ENCODE results near the gene ZNF845. TPM values are rescaled to one million over a fixed set of nuclear protein-coding genes. Genes with fewer than 3 reads are reported as not detected.

The ZNF845 gene
- total RNA-seq = 1 to 10 TPM; 5.8 to 8.8 TPM
- polyA plus RNA-seq = 1 to 10 TPM; 2.4 to 3.2 TPM
- long read RNA-seq, donor 1, full-length matches to known transcripts = 1 of 1 reads
- long read RNA-seq, donor 1, partial matches to known transcripts = 0 of 1 reads
- long read RNA-seq, donor 1, other reads (novel, unspliced or antisense) = 0 of 1 reads
- long read RNA-seq, donor 2 = 0 reads
- long read RNA-seq, donor 3, full-length matches to known transcripts = 2 of 2 reads
- long read RNA-seq, donor 3, partial matches to known transcripts = 0 of 2 reads
- long read RNA-seq, donor 3, other reads (novel, unspliced or antisense) = 0 of 2 reads
- long read RNA-seq, donor 4 = 0 reads
- long read RNA-seq, donor 5, full-length matches to known transcripts = 1 of 1 reads
- long read RNA-seq, donor 5, partial matches to known transcripts = 0 of 1 reads
- long read RNA-seq, donor 5, other reads (novel, unspliced or antisense) = 0 of 1 reads

- ATAC-seq (ENCODE audit: insufficient read depth, low FRiP score) = peak; percentile 100
- H3K4me1 ChIP-seq (ENCODE audit: control insufficient read depth in 5 of 5, insufficient read depth in 5 of 5, low read length in 5 of 5) = peaks cover 0 to 8% (median 4%) of the 10 kb centered on the region in 5 donors
- DNase-seq = peak; percentile 95 to 96 (median 96)
- no peak for TF ChIP-seq CTCF (IDR thresholded peaks at IDR 0.05; ENCODE audit: control extremely low read depth, extremely low read depth)
- peaks cover 0 to 8% (median 4%) of the 10 kb centered on the region in 4 donors for H3K36me3 ChIP-seq (ENCODE audit: control insufficient read depth in 4 of 4, insufficient read depth in 4 of 4, low read length in 4 of 4)
- peak within 1 kb of the TSS; percentile 70 for H3K4me3 ChIP-seq
- no peaks in the 10 kb centered on the region for H3K27me3 ChIP-seq (ENCODE audit: control insufficient read depth in 3 of 3, insufficient read depth in 3 of 3, low read length in 2 of 3)
- H3K27ac ChIP-seq (ENCODE audit: low read depth in 1 of 2, low read length in 1 of 2) = peak within 1 kb of the TSS; percentile 78 to 85
- WGBS, 2 donors = 0 to 1% methylated on average over 61 of the region's 61 CpGs
- H3K9me3 ChIP-seq (ENCODE audit: control insufficient read depth in 4 of 4, insufficient read depth in 3 of 4, low read length in 3 of 4) = peaks cover 0 to 11% (median 0%) of the 10 kb centered on the region in 4 donors
- H3K9ac ChIP-seq (ENCODE audit: insufficient read depth in 1 of 2, low read length in 2 of 2) = peak within 1 kb of the TSS; percentile 11 to 54
Observed at GRCh38 chr19:53333463-53334449, at the start of gene ZNF845. Gene ZNF845, plus strand, starts transcription at chr19:53333749. Its CDS starts 7,559 bp downstream, at chr19:53341308.

DNA sequence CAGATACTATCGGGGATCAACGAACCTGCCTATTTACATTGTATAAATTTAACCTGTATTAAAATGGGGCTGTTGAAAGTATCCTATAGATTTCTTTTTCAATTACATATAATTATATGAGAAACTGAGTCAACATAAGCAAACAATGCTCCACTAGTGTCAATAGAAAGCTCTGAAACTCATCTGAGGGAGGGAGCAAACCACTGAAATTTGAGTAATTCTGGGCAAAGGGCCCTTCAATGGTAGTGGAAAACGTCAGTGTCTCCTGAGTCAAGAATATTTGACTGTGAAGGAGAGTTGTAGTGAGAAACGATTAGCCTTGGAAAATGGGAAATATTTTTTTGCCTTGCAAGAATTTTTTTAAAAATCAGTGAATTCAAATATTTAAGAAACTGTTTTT, 48.5 kb upstream of the ZNF845 start:
- 65 to 80% methylated on average over 4 of the region's 4 CpGs for WGBS, 2 donors
- Histone ChIP-seq H3K4me1 (ENCODE audit: control insufficient read depth in 5 of 5, insufficient read depth in 5 of 5, low read length in 5 of 5) (no peaks in the 10 kb centered on the region), H3K9me3 (ENCODE audit: control insufficient read depth in 4 of 4, insufficient read depth in 3 of 4, low read length in 3 of 4) (peaks cover 0 to 7% (median 0%) of the 10 kb centered on the region in 4 donors), H3K27me3 (ENCODE audit: control insufficient read depth in 3 of 3, insufficient read depth in 3 of 3, low read length in 2 of 3) (no peaks in the 10 kb centered on the region), H3K9ac (ENCODE audit: insufficient read depth in 1 of 2, low read length in 2 of 2) (no peak overlapping the region), H3K4me3 (no peak overlapping the region), H3K36me3 (ENCODE audit: control insufficient read depth in 4 of 4, insufficient read depth in 4 of 4, low read length in 4 of 4) (no peaks in the 10 kb centered on the region), H3K27ac (ENCODE audit: low read depth in 1 of 2, low read length in 1 of 2) (no peak overlapping the region)
- peak in 1 of 3 donors; percentile 17 for DNase-seq
- ATAC-seq (ENCODE audit: insufficient read depth, low FRiP score) = no peak
- no peak for TF ChIP-seq CTCF (IDR thresholded peaks at IDR 0.05; ENCODE audit: control extremely low read depth, extremely low read depth)

DNA sequence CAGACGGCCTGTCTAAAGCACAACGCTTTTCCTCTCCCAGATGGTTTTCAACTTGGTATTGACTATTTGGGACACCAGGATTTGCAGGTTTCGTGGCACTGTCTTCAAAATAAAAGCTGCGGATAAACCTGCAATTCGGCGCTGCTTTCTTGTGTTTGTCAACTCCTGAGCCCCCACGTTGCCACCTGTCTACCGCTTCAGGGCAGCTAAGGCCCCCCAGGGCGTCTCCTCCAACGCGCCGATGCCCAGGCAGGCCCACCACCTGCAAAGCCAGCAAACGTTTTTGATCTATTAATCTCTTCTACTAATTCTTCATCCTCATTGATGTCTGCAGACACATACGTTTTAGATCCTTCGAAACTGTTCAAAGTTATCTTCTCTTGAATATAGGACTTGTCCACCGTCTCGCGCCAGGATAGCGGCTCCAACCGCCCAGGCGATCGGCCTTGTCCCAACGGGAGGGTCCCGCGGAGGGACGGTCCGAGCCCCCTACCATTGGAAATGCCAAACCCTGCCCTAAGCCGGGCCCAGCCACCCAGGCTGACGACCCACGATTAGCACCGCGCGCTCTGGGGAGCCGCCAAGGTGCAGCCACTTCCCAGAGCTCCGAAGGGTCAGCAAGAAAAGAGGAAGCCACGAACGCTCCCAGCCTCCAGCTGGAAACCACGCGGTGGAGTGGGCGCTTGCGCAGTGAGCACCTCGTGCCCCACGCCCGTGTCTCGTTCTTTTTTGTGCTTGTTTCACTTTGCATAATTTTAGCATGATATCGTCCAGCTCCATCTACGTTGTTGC, 42.6 kb upstream of the ZNF845 start:
- H3K4me3 ChIP-seq = no peak overlapping the region
- peaks cover 0 to 20% (median 11%) of the 10 kb centered on the region in 4 donors for H3K9me3 ChIP-seq (ENCODE audit: control insufficient read depth in 4 of 4, insufficient read depth in 3 of 4, low read length in 3 of 4)
- no peak overlapping the region for H3K27ac ChIP-seq (ENCODE audit: low read depth in 1 of 2, low read length in 1 of 2)
- WGBS, 2 donors = 90 to 93% methylated on average over 47 of the region's 47 CpGs
- ATAC-seq (ENCODE audit: insufficient read depth, low FRiP score) = no peak
- no peaks in the 10 kb centered on the region for H3K36me3 ChIP-seq (ENCODE audit: control insufficient read depth in 4 of 4, insufficient read depth in 4 of 4, low read length in 4 of 4)
- TF ChIP-seq CTCF (IDR thresholded peaks at IDR 0.05; ENCODE audit: control extremely low read depth, extremely low read depth) = no peak
- no peak for DNase-seq
- H3K9ac ChIP-seq (ENCODE audit: insufficient read depth in 1 of 2, low read length in 2 of 2) = no peak overlapping the region
- H3K4me1 ChIP-seq (ENCODE audit: control insufficient read depth in 5 of 5, insufficient read depth in 5 of 5, low read length in 5 of 5) = no peaks in the 10 kb centered on the region
- no peaks in the 10 kb centered on the region for H3K27me3 ChIP-seq (ENCODE audit: control insufficient read depth in 3 of 3, insufficient read depth in 3 of 3, low read length in 2 of 3)
